SHP77 (cell line): Measurements from ENCODE around the gene BLM.
A peak's percentile ranks its signal among the peaks of the same experiment; 100 is the strongest.

Source experiments
- DNase-seq, 2 experiments: peaks; one replicate each; lab custom pipeline; 2025; lab: John Stamatoyannopoulos, UW

The BLM gene

DNA sequence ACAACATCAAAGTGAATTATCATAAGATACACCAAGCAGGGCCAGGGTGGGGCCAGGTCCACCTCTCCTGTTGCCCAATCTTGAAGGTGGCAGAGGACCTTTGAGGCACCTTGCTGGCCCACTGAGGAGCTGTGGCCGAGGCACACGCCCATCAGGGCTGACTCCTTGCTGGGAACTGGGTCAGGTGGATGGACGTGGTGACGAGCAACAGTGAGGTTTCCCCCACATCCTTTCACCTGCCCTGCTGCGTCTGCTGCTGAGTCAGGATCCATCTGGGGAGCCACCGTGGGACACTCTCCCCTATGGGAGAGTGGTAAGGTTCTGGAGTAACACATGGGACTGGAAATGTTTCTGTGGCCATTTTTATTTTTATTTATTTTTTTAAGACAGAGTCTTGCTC is 134.0 kb downstream of the BLM start:
- no peak for DNase-seq

DNA sequence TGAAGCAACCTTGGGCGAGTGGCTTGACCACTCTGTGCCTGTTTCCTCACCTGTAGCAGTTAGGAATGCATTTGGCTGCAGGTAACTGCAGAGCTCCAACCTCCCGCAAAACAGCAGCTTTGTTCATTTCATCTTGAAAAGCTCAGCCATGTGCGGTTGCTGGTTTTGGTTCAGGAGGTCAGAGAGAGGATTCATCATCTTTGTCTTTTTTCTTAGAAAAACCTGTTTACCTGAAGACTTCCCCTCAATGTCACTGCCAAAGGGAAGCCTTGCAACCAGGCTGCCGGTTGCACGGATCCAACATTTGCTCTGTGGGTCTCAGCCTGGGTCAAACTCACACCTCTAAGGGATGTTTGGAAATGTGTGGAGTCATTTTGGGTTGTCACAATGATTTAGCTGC is 134.8 kb downstream of the BLM start:
- DNase-seq = no peak

DNA sequence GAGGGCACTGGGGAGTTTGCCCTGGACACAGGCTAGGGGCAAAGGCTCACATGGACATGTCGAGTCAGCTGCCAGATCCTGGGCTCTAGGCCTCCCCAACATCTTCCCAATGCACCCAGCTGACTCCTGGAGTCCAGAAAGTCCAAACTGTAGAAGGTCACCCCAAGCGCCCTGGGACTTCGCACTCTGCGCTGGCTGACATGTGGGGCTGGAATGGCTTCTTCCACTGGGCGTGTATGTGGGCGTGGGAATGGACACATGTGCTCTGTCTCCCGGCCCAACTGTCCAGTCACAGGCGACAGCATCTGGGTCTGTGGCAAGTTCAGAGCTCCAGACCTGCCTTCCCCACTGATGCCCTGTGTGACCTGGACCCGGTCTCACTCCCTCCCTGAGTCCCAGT is 138.0 kb downstream of the BLM start:
- DNase-seq = no peak

DNA sequence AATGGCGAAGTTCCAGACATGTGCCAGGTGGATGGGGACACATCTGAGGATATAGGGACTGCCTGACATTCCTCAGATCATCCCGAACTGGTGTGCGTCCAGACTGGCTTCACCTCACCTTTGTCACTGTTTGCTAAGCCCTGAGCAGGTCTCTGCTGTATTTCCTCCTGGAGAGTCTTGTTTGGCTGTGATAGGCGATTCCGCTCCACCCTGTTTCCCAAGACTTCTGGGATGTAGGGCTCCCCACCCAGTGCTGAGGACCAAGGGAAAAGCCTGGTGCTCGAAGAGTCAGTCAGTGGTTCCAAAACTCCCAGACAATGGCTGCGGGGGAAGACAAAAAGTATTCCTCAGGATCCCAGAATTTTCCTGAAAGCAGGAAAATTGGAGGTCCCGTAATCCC is 140.2 kb downstream of the BLM start:
- DNase-seq = no peak

DNA sequence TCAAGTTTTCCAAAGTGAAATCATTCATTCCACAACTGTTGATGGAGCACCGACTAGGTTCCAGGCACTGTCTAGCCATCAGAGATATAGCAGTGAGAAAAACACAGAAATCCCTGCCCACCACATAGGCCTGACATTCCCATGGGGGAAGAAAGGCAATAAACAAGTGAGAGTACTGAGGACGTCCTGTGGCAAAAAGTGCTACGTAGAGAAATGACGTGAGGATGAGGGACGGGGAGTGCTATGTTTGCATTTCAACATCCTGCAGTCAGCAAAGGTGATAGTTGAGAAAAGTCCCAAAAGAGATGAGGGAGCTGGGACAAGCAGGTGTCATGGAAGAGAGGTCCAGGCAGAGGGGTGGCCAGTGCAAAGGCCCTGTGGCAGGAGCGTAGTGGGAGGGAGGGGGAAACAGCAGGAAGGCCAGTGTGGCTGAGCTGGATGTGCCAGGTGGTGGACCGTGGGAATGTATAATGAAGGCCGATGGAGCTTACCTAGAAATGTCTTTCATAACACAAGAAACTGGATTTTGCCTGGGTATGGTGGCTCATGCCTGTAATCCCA is 140.8 kb downstream of the BLM start:
- DNase-seq = no peak

DNA sequence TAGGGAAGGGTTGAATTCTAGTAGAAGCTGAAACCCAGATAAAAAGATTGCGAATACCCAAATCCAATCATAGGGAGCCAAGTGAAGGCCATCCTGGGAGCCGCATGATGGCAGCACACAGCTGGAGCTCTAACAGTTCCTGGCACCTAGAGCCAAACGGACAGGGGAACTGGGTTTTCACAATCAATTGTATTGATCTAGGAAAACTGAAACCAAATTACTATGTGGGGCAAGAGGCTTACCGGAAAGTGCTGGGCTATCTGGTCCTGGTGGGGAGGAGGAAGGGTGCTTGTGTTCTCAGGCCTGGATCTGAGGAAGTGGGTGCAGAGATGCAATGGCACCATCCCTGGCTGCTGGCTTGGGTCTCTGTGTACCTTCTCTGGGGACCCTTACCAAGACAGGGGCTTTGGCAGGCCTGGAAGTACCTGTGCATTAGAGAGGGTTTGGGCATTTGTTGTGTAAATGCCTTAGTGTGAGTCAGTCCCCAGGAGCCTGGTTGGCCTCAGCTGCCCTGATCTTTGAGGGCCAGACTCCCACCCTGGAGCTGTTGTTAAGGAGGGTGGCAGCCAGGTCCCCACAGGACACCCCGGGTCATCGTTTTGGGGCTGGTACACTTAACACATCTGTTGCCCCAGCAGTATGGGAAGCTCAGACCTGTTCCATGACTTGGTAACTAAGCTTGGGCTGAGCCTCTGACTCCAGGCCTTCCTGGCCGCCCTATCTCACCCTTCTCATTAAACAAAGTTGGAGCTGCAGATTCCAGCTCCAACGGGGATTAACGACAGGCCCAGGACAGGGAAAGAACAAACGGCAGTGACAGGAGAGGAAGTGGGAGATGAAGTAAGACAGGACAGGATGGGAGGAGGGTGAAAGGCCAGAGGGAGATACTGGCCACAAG is 142.3 kb downstream of the BLM start:
- no peak for DNase-seq

DNA sequence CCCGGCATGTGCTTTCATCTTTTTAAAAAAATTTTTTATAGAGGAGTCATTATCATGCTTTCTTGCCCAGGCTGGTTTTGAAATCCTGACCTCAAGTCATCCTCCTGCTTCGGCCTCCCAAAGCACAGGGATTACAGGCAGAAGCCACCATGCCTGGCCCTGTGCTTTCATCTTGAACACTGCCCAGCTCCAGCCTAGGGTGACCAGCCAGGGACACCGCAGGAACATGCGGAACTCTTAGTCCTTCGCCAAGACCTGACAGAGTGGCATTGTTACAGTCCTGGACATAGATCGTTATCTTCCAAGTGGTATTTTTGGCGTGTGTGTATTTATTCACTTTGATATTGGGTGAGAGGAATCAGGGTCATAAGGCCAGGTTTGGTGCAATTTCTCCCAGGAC is 143.3 kb downstream of the BLM start:
- DNase-seq = no peak

DNA sequence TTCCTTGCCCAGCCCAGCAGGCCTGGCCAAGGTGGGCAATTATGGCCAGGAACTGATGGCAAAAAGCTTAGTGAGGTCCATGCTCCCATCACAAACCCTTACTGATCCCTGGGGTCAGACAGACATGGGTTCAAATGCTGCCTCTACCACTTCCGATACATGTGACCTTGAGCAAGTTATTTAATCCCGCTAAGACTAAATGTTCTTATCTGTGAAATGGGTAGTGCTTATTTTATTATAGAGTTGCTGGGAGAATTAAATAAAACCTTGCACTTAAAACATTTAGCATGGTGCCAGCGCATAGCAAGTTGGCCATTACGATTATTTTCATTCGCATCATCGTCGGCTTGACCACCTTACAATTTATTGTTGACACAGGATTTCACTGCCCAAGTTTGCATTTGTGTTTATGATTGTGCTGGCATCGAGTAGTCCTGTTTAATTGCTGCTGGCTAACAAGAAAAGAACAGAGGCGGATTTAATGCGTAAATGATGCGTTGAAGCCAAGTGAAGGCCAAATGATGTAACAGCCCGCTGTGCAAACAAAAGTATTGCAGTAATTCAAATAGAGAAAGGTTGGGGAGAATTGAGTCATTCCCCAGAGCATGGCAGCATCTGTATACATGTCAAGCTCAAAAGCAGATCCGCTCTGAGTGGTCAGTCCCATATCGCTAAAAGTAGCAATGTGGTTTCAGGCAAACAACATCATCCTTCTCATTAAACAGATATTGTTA is 144.0 kb downstream of the BLM start:
- peak; percentile 89 for DNase-seq

DNA sequence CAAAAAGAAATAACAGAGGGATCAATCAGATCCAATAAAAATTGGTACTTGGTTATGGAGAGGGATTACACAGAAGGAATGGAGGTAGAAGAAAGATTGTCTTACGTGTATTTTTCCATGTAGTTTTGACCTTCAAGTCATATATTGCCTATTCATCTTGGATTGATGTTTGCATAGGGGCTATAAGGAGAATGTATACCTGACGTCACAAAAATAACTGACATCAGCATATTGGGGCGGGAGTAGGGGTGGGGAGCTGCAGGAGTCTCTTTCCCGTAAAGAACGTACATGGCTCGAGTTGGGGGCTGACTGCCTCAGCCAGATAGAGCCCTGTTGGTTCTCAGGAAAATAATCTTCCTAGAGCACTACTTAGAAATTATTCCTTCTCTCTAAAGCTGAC is 145.3 kb downstream of the BLM start:
- no peak for DNase-seq

DNA sequence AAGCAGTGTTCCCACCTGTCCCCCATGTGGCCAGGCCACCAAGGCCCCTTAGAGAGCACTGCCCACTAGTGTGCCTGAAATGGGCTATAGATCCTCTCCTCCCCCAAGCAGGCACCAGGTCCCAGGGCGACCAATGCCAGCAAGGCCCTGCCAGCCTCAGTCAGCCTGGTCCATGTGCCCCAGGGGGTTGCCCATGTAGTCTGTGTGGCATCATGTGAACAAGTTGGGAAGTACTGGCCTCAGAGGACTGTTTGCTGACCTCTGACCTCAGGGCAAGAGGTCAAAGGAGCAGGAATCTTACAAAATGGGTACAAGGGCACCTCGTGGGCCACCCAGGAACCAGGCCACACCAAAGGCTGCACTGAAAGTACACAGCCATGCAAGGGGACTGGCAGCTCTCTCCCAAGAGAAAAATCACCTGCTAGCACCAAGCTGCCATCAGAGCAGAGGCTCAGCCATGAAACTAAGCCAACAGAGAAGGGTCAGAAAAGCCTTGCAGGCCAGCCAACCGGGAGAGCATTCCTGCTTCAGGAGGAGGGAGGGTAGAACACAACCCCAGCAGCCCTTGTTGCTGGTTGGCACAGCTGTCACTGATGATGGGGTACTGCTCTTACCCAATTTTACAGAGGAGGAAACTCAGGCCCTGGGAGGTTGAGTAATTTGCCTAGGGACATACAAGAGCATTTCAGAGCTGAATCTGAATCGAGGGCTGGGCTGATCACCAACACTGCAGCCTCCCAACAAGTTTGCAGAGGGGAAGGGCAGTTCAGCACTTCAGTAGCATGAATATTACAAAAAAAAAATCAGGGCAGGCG is 146.0 kb downstream of the BLM start:
- DNase-seq = peak in 1 of 2 experiments; percentile 38

DNA sequence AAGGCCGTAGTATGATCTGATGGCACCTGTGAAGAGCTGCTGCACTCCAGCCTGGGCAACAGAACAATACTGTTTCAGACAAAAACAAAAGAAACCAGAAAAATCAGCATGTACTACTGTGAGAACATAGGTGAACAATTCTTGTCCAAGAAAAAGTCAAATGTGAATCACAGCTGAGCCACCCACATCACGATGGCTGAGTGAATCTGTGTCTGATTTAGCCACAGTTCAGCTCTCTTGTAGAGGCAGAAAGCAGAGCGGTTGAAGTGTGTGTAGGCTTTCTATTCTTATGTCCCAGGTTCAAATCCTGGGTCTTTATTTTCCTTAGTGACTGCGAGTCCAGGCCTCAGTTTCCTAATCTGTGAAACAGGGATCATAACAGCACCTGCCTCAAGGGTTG is 146.8 kb downstream of the BLM start:
- no peak for DNase-seq

DNA sequence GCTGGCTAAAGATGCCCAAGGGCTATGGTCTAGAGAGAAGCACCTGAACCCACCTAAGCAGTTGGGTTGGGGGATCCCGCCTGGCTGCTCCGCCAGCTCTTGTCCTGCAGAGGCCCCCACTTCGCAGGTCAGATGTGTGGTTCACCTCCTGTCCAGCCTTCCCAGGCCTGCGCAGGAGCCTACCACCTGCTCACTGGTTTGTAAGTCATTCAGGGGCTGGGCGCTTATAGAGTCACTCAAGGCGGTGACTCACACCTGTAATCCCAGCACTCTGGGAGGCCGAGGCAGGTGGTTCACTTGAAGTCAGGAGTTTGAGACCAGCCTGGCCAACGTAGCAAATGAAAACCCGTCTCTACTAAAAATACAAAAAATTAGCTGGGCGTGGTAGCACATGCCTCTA is 147.4 kb downstream of the BLM start:
- peak; percentile 61 to 82 for DNase-seq

DNA sequence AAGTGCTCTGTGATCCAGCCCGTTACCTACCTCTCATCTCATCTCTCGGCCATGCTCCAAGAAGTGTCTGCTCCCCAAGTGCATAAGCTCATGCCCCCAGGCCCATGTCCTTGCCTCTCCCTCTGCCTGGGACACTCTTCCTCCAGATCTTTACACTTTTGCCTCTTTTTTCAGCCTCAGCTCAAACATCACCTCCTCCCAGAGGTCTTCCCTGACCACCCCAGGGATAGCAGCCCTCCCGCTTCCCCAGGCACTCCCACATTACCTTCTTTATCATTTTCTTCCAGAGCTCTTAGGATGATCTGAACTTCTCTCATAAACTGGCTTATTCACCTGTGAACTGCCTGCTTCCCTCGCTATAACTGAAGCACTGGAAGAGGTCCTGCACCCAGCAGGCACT is 148.6 kb downstream of the BLM start:
- no peak for DNase-seq
